ENCODE results near the gene GPR160. TPM values are rescaled to one million over a fixed set of nuclear protein-coding genes. Genes with fewer than 3 reads are reported as not detected.

Gene GPR160
- polyA plus RNA-seq, 1 donor from 2014 or later, result 4.0 TPM

DNA sequence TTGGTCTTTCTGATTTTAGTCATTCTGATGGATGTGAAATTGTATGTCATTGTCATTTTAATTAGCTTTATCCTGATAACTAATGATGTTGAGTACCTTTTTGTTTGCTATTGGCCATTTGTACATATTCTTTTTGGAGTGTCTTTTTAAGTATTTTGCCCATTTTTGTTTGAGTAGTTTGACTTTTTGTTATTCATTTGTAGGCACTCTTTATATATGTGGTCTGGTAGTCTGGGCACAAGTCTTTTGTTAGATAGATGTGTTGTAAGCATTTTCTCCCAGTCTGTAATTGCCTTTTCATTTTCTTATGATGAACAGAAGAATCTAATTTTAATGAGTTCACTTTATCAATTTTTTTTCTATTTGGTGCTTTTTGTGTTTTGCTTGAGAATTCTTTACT is 14.6 kb downstream of the GPR160 start:
- no peak overlapping the region for H2AFZ ChIP-seq (ENCODE audit: low read depth, low read length)
- no peaks in the 10 kb centered on the region for H3K9me3 ChIP-seq (ENCODE audit: low read length)
- no peak overlapping the region for H3K27ac ChIP-seq (ENCODE audit: low read length)
- H3K79me2 ChIP-seq (replicated peaks; ENCODE audit: insufficient read depth, low read length), result no peaks in the 10 kb centered on the region
- H3K4me2 ChIP-seq (ENCODE audit: low read length), result no peak overlapping the region
- H3K27me3 ChIP-seq (ENCODE audit: insufficient read depth, low read depth, low read length), result no peaks in the 10 kb centered on the region
- H3K9ac ChIP-seq (ENCODE audit: low read length), result no peak overlapping the region
- no peaks in the 10 kb centered on the region for H3F3A ChIP-seq (ENCODE audit: insufficient read depth, low read length, poor library complexity, severe bottlenecking)
- H3K9me2 ChIP-seq (ENCODE audit: insufficient read depth, low read length), result no peaks in the 10 kb centered on the region
- H3K36me3 ChIP-seq (ENCODE audit: insufficient read depth, low read length), result no peaks in the 10 kb centered on the region
- no peak overlapping the region for H3K4me3 ChIP-seq (ENCODE audit: low read length)
- TF ChIP-seq EZH2 (IDR thresholded peaks at IDR 0.05; ENCODE audit: borderline replicate concordance, insufficient read depth, low read length, poor library complexity, severe bottlenecking) (no peak), MXI1 (conservative IDR thresholded peaks at IDR 0.05; ENCODE audit: poor library complexity, severe bottlenecking) (no peak), POLR2AphosphoS5 (IDR thresholded peaks at IDR 0.05) (no peak), TAF1 (IDR thresholded peaks at IDR 0.05; ENCODE audit: low read depth) (no peak), SMC3 (conservative IDR thresholded peaks at IDR 0.05; ENCODE audit: poor library complexity) (no peak), EP300 (conservative IDR thresholded peaks at IDR 0.05; ENCODE audit: poor library complexity, severe bottlenecking) (no peak), RAD21 (conservative IDR thresholded peaks at IDR 0.05) (no peak)
- TF ChIP-seq, protein P1, sequence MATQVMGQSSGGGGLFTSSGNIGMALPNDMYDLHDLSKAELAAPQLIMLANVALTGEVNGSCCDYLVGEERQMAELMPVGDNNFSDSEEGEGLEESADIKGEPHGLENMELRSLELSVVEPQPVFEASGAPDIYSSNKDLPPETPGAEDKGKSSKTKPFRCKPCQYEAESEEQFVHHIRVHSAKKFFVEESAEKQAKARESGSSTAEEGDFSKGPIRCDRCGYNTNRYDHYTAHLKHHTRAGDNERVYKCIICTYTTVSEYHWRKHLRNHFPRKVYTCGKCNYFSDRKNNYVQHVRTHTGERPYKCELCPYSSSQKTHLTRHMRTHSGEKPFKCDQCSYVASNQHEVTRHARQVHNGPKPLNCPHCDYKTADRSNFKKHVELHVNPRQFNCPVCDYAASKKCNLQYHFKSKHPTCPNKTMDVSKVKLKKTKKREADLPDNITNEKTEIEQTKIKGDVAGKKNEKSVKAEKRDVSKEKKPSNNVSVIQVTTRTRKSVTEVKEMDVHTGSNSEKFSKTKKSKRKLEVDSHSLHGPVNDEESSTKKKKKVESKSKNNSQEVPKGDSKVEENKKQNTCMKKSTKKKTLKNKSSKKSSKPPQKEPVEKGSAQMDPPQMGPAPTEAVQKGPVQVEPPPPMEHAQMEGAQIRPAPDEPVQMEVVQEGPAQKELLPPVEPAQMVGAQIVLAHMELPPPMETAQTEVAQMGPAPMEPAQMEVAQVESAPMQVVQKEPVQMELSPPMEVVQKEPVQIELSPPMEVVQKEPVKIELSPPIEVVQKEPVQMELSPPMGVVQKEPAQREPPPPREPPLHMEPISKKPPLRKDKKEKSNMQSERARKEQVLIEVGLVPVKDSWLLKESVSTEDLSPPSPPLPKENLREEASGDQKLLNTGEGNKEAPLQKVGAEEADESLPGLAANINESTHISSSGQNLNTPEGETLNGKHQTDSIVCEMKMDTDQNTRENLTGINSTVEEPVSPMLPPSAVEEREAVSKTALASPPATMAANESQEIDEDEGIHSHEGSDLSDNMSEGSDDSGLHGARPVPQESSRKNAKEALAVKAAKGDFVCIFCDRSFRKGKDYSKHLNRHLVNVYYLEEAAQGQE (IDR thresholded peaks at IDR 0.05; ENCODE audit: borderline replicate concordance), result no peak
- TF ChIP-seq, protein P2, sequence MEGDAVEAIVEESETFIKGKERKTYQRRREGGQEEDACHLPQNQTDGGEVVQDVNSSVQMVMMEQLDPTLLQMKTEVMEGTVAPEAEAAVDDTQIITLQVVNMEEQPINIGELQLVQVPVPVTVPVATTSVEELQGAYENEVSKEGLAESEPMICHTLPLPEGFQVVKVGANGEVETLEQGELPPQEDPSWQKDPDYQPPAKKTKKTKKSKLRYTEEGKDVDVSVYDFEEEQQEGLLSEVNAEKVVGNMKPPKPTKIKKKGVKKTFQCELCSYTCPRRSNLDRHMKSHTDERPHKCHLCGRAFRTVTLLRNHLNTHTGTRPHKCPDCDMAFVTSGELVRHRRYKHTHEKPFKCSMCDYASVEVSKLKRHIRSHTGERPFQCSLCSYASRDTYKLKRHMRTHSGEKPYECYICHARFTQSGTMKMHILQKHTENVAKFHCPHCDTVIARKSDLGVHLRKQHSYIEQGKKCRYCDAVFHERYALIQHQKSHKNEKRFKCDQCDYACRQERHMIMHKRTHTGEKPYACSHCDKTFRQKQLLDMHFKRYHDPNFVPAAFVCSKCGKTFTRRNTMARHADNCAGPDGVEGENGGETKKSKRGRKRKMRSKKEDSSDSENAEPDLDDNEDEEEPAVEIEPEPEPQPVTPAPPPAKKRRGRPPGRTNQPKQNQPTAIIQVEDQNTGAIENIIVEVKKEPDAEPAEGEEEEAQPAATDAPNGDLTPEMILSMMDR (IDR thresholded peaks at IDR 0.05; ENCODE audit: poor library complexity, severe bottlenecking), result no peak
- H4K20me1 ChIP-seq (ENCODE audit: insufficient read depth), result no peaks in the 10 kb centered on the region

DNA sequence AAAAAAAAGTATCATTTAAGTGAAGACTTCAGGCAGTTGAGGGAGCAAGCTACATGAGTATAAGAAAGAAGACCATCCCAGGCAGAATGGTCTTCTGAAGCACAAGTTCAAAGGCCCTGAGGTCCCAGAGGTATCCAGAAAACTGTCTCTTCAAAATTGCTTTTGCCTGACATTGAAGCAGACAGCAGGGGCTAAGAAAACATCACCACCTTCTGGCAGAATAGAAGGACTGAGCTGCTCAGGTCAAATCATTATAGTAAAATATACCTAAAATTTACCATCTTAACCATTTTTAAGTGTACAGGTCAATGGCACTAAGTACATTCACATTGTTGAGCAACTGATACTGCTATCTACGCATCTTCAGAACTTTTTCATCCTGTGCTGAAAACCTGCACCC is 16.4 kb downstream of the GPR160 start:
- Histone ChIP-seq H2AFZ (ENCODE audit: low read depth, low read length) (no peak overlapping the region), H3K4me3 (ENCODE audit: low read length) (no peak overlapping the region), H3K9me3 (ENCODE audit: low read length) (no peaks in the 10 kb centered on the region), H3K4me2 (ENCODE audit: low read length) (no peak overlapping the region), H3K79me2 (replicated peaks; ENCODE audit: insufficient read depth, low read length) (no peaks in the 10 kb centered on the region), H3K9me2 (ENCODE audit: insufficient read depth, low read length) (no peaks in the 10 kb centered on the region), H3K27ac (ENCODE audit: low read length) (no peak overlapping the region), H3K27me3 (ENCODE audit: insufficient read depth, low read depth, low read length) (no peaks in the 10 kb centered on the region), H3K9ac (ENCODE audit: low read length) (no peak overlapping the region), H3F3A (ENCODE audit: insufficient read depth, low read length, poor library complexity, severe bottlenecking) (no peaks in the 10 kb centered on the region), H4K20me1 (ENCODE audit: insufficient read depth) (no peaks in the 10 kb centered on the region), H3K36me3 (ENCODE audit: insufficient read depth, low read length) (no peaks in the 10 kb centered on the region)
- TF ChIP-seq, protein P2 (IDR thresholded peaks at IDR 0.05; ENCODE audit: poor library complexity, severe bottlenecking), result no peak
- TF ChIP-seq EP300 (conservative IDR thresholded peaks at IDR 0.05; ENCODE audit: poor library complexity, severe bottlenecking), result no peak
- no peak for TF ChIP-seq POLR2AphosphoS5 (IDR thresholded peaks at IDR 0.05)
- TF ChIP-seq, protein P1 (IDR thresholded peaks at IDR 0.05; ENCODE audit: borderline replicate concordance), result no peak
- TF ChIP-seq TAF1 (IDR thresholded peaks at IDR 0.05; ENCODE audit: low read depth), result no peak
- TF ChIP-seq RAD21 (conservative IDR thresholded peaks at IDR 0.05), result no peak
- no peak for TF ChIP-seq MXI1 (conservative IDR thresholded peaks at IDR 0.05; ENCODE audit: poor library complexity, severe bottlenecking)
- TF ChIP-seq SMC3 (conservative IDR thresholded peaks at IDR 0.05; ENCODE audit: poor library complexity), result no peak
- TF ChIP-seq EZH2 (IDR thresholded peaks at IDR 0.05; ENCODE audit: borderline replicate concordance, insufficient read depth, low read length, poor library complexity, severe bottlenecking), result no peak
